Measurements from ENCODE around the gene CLRN3.

Gene CLRN3

GRCh38 chr10:127845756-127846155 is 47.0 kb downstream of the CLRN3 start:
- no peak for DNase-seq
- Histone ChIP-seq H3K4me1 (no peaks in the 10 kb centered on the region), H3K36me3 (no peaks in the 10 kb centered on the region), H3K27me3 (no peaks in the 10 kb centered on the region), H3K4me3 (ENCODE audit: low read depth, low read length) (no peak overlapping the region), H3K9me3 (no peaks in the 10 kb centered on the region)
- no peak for TF ChIP-seq CTCF (IDR thresholded peaks at IDR 0.05; ENCODE audit: low read depth, low read length)

- no peaks in the 10 kb centered on the region for H3K9me3 ChIP-seq
- H3K27me3 ChIP-seq, result no peaks in the 10 kb centered on the region
- H3K36me3 ChIP-seq, result no peaks in the 10 kb centered on the region
- H3K4me3 ChIP-seq (ENCODE audit: low read depth, low read length), result no peak overlapping the region
- no peak for DNase-seq
- no peak for TF ChIP-seq CTCF (IDR thresholded peaks at IDR 0.05; ENCODE audit: low read depth, low read length)
- H3K4me1 ChIP-seq, result no peaks in the 10 kb centered on the region
Measured at GRCh38 chr10:127840884-127841283, 51.9 kb downstream of the CLRN3 start.

- no peaks in the 10 kb centered on the region for H3K9me3 ChIP-seq
- no peak overlapping the region for H3K4me3 ChIP-seq (ENCODE audit: low read depth, low read length)
- H3K4me1 ChIP-seq, result no peaks in the 10 kb centered on the region
- no peaks in the 10 kb centered on the region for H3K27me3 ChIP-seq
- TF ChIP-seq CTCF (IDR thresholded peaks at IDR 0.05; ENCODE audit: low read depth, low read length), result no peak
- H3K36me3 ChIP-seq, result no peaks in the 10 kb centered on the region
- DNase-seq, result no peak
Measured at GRCh38 chr10:127836966-127837365, 55.8 kb downstream of the CLRN3 start.

GRCh38 chr10:127836176-127836575 is 56.6 kb downstream of the CLRN3 start:
- no peaks in the 10 kb centered on the region for H3K36me3 ChIP-seq
- no peaks in the 10 kb centered on the region for H3K4me1 ChIP-seq
- DNase-seq, result no peak
- H3K27me3 ChIP-seq, result no peaks in the 10 kb centered on the region
- no peak overlapping the region for H3K4me3 ChIP-seq (ENCODE audit: low read depth, low read length)
- no peaks in the 10 kb centered on the region for H3K9me3 ChIP-seq
- no peak for TF ChIP-seq CTCF (IDR thresholded peaks at IDR 0.05; ENCODE audit: low read depth, low read length)

- no peak for TF ChIP-seq CTCF (IDR thresholded peaks at IDR 0.05; ENCODE audit: low read depth, low read length)
- Histone ChIP-seq H3K27me3 (no peaks in the 10 kb centered on the region), H3K9me3 (no peaks in the 10 kb centered on the region), H3K36me3 (no peaks in the 10 kb centered on the region), H3K4me3 (ENCODE audit: low read depth, low read length) (no peak overlapping the region), H3K4me1 (no peaks in the 10 kb centered on the region)
- no peak for DNase-seq
Measured at GRCh38 chr10:127834791-127835190, 58.0 kb downstream of the CLRN3 start.

- Histone ChIP-seq H3K4me3 (ENCODE audit: low read depth, low read length) (no peak overlapping the region), H3K9me3 (no peaks in the 10 kb centered on the region), H3K36me3 (no peaks in the 10 kb centered on the region), H3K27me3 (no peaks in the 10 kb centered on the region), H3K4me1 (no peaks in the 10 kb centered on the region)
- TF ChIP-seq CTCF (IDR thresholded peaks at IDR 0.05; ENCODE audit: low read depth, low read length), result no peak
- DNase-seq, result no peak
Measured at GRCh38 chr10:127834221-127834620, 58.5 kb downstream of the CLRN3 start.

Data from BE2C (cell line).